CD4-positive, alpha-beta T cell treated with Interleukin-4 for 4 hours (primary cell): Measurements from ENCODE around the gene ARFIP2.
"Not testable (repeated sequence)": the region's sequence is repeated elsewhere in the genome, so short reads cannot be mapped to it uniquely, and the experiment has no call there.

Source experiments
- DNase-seq: peaks from one replicate; pipeline ENCODE4 v3.0.0-alpha.2; 2020

Gene ARFIP2, protein sequence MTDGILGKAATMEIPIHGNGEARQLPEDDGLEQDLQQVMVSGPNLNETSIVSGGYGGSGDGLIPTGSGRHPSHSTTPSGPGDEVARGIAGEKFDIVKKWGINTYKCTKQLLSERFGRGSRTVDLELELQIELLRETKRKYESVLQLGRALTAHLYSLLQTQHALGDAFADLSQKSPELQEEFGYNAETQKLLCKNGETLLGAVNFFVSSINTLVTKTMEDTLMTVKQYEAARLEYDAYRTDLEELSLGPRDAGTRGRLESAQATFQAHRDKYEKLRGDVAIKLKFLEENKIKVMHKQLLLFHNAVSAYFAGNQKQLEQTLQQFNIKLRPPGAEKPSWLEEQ

GRCh38 chr11:6481012-6481923, at the start of gene ARFIP2, which contains the start of gene TIMM10B:
Gene ARFIP2 (minus strand): TSS chr11:6481331. CDS start chr11:6480421, 910 bp downstream.
Gene TIMM10B (plus strand): TSS chr11:6481501. CDS start chr11:6481517, 16 bp downstream.
- peak; percentile 95 for DNase-seq

DNA sequence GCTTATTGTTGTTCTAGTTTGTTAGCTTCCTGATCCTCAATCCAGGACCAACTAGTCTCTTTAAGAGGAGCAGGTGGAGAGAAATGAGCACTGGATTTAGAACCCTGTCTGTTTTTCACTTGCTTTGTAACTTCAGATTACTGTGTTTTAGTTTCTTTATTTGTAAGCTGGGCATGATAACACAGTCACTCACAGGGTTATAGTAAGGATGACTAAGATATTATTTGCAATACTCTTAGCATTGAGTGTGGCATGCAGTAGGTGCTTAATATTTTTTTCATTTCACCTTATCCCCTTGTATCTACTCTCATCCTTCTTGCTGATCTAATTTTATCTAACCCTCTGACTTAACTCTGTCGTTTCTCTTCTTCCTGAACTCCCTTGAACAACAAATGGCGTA, 49.7 kb upstream of the ARFIP2 start:
- no peak for DNase-seq

- DNase-seq = no peak
Observed at GRCh38 chr11:6529266-6529665, 48.1 kb upstream of the ARFIP2 start.

- no peak for DNase-seq
Observed at GRCh38 chr11:6526411-6527135, 45.4 kb upstream of the ARFIP2 start.

DNA sequence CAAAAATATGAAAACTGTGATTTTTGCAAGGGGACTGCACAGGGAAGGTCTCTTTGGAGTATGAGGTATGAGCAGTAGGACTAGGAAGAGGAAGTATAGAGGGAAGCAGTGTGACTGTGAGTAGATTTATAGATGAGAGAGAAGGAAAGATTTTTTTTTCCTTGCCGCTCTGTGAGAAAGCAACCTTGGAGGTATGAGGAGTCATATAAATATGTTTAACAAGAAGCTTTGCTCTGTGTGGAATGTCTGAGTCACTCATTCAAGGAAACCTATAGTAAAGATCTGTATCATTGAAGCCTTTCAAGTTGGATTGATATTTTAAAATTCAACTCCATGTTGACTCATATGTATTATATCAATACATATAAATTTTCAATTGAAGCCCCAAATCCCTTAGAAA, 42.1 kb upstream of the ARFIP2 start:
- DNase-seq = no peak

GRCh38 chr11:6521946-6522345, 40.8 kb upstream of the ARFIP2 start:
- not testable (repeated sequence) for DNase-seq

DNA sequence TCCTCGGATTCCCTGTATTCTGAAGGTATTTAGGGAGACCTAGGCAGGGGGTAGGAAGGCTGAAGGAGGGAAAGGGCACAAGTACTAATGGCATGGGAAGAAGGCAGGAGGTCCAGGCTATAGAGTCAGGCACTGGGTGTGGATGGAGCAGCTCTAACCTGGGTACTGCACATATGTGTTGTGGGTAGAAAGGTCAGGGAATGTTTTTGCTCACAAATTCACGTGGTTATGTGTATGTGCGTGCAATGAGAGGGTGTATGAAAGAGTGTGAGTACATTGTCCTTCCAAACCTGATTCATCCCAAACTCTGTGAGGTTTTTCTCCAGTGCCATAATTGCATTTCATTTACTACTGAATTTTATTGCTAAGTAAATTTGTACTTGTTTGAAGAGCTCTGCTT, 39.1 kb upstream of the ARFIP2 start:
- no peak for DNase-seq

- no peak for DNase-seq
Observed at GRCh38 chr11:6516865-6517264, 35.7 kb upstream of the ARFIP2 start.

DNA sequence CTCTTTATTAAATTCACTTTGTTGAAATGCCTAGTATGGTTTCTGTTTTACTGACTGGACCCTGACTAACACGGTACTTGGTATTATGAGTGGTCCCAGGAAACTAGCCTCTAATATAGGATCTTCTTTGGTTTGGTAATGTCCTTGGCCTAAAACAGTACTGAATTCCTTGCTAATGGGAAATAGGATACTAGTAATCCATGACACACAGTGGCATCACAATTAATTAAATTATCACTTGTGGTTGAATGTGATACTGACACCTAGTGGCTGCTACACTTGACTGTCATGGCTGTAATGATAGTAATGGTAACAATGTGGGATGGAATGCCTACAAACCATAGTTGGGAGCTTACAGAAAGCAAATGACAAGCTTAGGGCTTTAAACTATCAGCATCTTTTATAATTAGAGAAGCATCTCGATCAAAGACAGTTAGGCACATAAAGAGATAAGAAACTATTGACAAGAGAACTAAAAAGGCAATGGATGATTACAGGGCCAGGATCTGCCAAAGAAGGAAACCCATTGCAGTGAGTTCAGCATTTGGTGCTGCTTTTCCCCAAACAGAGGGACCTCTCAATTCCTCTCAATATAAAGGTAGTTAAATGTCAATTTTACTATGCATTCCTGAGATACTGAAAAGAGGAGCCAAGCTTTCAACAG, 24.6 kb upstream of the ARFIP2 start:
- peak; percentile 47 for DNase-seq

- no peak for DNase-seq
Observed at GRCh38 chr11:6504166-6504565, 23.0 kb upstream of the ARFIP2 start.

- no peak for DNase-seq
Observed at GRCh38 chr11:6502382-6502781, 21.3 kb upstream of the ARFIP2 start.

DNA sequence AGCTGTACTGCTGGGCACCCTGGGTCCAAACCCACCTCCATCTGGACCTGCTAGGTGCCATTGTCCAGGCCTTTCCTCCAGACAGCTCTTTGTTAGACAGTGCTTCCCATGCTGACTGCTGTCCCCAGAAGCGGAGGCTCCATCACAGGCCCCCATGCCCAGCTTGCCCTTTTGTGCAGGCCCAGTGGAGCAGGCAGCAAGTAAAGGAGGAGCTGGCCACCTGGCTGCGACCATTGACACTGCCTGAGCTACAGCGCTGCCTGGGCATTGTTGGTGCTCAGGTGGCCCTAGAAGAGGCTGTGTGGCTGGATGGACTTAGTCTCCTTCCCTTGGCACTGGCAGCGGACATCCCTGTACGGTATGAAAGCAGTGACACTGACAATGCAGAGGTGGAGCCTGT, 17.4 kb upstream of the ARFIP2 start:
- no peak for DNase-seq

- no peak for DNase-seq
Observed at GRCh38 chr11:6498121-6498520, 17.0 kb upstream of the ARFIP2 start.

- DNase-seq = no peak
Observed at GRCh38 chr11:6497069-6497839, 16.1 kb upstream of the ARFIP2 start, which contains the start of gene DNHD1. Gene DNHD1 (plus strand): TSS chr11:6497280. CDS start chr11:6498216, 936 bp downstream.

- no peak for DNase-seq
Observed at GRCh38 chr11:6489306-6489705, 8.2 kb upstream of the ARFIP2 start.

- DNase-seq = no peak
Observed at GRCh38 chr11:6488821-6489220, 7.7 kb upstream of the ARFIP2 start.

DNA sequence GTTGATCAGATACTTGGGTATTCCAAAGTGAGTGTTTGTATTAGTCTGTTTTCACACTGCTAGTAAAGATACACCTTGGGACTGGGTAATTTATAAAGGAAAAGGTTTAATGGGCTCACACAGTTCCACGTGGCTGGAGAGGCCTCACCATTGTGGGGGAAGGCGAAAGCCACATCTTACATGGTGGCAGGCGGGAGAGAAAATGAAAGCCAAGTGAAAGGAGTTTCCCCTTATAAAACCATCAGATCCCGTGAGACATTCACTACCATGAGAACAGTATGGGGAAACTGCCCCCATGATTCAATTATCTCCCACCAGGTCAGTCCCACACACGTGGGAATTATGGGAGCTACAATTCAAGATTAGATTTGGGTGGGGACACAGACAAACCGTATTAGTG, 7.2 kb upstream of the ARFIP2 start:
- no peak for DNase-seq

DNA sequence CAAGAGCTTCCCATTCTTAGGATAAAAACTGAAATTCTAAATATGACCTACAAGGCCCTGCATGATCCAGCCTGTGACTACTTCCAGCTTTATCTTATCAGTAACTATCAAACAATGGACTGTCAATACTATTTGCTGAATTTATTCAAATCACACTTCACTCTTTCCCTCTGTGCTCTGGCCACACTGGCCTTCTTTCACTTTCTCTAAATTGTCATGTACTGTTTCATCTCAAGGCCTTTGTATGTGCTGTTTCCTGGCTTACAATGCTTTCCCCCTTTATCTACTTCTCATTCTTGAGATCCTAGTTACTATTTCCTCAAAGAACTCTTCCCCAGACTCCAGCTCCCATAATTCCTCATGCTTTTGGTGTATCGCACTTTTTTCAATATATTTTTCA, 5.8 kb upstream of the ARFIP2 start:
- no peak for DNase-seq

DNA sequence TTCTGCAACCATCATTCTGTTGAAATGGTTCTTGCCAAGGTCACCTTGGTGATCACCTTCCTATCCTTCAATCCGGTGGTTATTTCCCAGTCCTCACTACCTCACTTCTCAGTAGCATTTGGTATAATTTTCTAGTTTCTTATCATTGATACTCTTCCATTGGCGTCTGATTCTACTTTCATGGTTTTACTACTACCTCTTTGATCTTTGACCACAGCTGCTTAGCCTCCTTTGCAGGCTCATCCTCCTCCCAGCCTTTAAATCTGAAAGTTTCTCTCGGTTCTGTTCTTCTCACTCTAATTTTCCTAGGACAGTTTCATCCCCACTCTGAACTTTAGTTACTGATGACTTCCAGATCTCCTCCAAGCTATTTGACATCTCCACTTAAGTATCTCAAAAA, 5.1 kb upstream of the ARFIP2 start:
- DNase-seq = no peak

DNA sequence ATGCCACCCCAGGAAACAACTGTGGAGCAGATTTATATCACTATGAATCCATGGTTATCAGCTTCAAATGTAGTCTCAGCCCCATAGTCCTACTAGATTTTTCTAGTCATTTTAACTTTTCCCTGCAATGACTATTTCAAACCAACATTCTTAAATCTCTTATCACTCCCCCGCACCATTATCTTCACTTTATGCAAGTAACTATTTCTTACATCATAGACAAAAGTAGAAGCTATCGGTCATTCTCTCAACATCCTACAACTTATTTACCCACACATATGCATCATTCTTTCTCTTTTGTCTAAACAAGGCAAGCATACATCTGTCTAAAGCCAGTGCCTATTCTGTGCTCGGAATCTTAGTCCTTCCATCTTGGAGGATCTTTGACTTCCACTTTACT, 4.5 kb upstream of the ARFIP2 start:
- DNase-seq = no peak

DNA sequence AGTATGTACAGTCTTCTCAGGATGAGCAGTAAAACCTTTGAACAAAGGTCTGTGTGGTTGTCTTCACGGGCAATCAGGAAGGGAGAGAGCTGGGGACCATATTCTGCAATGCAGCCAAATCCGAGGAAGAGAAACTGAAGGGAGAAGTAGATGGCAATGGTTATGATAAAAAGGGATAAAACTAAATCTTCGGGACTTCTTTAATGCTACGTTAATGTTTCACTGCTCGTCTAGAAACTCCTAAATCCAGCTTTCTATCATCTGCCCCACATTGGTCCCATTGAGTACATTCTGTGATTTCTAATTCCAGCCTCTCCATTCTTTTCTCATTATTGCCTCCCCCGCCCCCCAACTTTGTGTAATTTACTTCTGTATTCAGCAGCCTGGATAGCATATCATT, 1.9 kb upstream of the ARFIP2 start:
- no peak for DNase-seq

DNA sequence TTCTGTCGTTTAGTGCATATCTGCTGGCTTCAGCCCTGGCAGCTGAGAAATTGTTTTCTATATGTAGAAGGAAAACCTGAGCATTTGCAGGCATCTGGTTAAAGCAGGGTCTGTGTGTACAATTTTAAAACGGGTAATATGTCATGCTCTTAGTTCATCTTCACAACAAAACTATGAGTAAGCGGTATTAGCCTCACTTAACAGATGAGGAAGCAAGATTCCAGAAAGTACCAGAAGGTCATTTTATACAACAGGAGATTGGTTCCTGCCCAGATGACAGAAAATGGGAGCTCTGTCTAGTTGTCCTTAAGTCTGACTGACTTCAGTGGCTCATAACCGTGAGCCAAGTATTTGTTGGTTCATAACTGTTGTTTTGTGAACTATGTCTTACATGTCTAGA, 1.3 kb upstream of the ARFIP2 start:
- DNase-seq = no peak
